Adrenal gland (tissue), 5 donors: ENCODE data around the gene LSM12.

Experiments
- POLR2A ChIP-seq, 2 donors: fragments of 450-650 bp; IDR thresholded peaks; one replicate each; pipeline ENCODE4 v1.6.1; 2017; ENCODE audit warnings: antibody characterized with exemption in 2 of 2, mild to moderate bottlenecking in 2 of 2, moderate library complexity in 1 of 2
- TF ChIP-seq, protein P1 (sequence below), 6 experiments: fragments of 450-650 bp in 4 of 6; fragments of 200-600 bp in 2 of 6; sonication (generic) in 1 of 6; IDR thresholded peaks; 1 replicate in 5 of 6; 2 replicates in 1 of 6; pipeline versions ENCODE4 v1.5.1 to v1.8.0; 2016 to 2021; ENCODE audit warnings: antibody characterized with exemption in 6 of 6, mild to moderate bottlenecking in 2 of 6, moderate library complexity in 1 of 6
- donor health status: DM: no; HTN: no; CAD: no.

DNA sequence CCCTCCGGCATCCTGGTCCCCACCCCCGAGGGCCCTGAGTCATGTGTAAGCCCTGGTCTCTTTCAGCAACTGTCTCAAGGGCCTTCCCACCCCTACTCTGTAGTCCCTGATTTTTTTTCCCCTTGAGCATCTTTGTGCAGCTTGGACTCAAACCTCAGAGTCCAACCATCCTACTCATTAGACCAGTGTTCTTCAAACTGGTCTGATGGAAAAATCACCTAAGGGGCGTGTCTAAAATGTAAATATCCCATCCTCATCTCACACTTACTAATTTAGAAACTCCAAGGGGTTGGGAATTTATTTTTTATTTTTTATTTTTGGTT is 4.7 kb upstream of the LSM12 start:
- TF ChIP-seq, protein P1, sequence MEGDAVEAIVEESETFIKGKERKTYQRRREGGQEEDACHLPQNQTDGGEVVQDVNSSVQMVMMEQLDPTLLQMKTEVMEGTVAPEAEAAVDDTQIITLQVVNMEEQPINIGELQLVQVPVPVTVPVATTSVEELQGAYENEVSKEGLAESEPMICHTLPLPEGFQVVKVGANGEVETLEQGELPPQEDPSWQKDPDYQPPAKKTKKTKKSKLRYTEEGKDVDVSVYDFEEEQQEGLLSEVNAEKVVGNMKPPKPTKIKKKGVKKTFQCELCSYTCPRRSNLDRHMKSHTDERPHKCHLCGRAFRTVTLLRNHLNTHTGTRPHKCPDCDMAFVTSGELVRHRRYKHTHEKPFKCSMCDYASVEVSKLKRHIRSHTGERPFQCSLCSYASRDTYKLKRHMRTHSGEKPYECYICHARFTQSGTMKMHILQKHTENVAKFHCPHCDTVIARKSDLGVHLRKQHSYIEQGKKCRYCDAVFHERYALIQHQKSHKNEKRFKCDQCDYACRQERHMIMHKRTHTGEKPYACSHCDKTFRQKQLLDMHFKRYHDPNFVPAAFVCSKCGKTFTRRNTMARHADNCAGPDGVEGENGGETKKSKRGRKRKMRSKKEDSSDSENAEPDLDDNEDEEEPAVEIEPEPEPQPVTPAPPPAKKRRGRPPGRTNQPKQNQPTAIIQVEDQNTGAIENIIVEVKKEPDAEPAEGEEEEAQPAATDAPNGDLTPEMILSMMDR (IDR thresholded peaks at IDR 0.05) = no peak
- TF ChIP-seq POLR2A (IDR thresholded peaks at IDR 0.05) = no peak
